Testis (tissue), 3 donors: ENCODE data around the gene CFAP57. TPM values are rescaled to one million over a fixed set of nuclear protein-coding genes. Genes with fewer than 3 reads are reported as not detected.

ENCODE experiments used
- DNase-seq: peaks from one replicate; pipeline ENCODE4 v3.0.0-alpha.2; 2019
- H3K27ac ChIP-seq, 2 donors: fragments of 200-600 bp; sonication (generic); one replicate each; pipeline ENCODE4 v1.5.1; 2019
- H3K27me3 ChIP-seq: fragments of 200-600 bp; sonication (generic); one replicate; pipeline ENCODE4 v1.5.1; 2019
- H3K36me3 ChIP-seq: fragments of 200-600 bp; sonication (generic); one replicate; pipeline ENCODE4 v1.5.1; 2017; ENCODE audit warnings: low read depth; ENCODE audit errors: missing control alignments
- H3K4me1 ChIP-seq: fragments of 200-600 bp; sonication (generic); one replicate; pipeline ENCODE4 v1.5.1; 2019
- H3K4me3 ChIP-seq, 2 donors: fragments of 200-600 bp; sonication (generic); one replicate each; pipeline ENCODE4 v1.5.1; 2017 to 2019
- H3K9me3 ChIP-seq: fragments of 200-600 bp; sonication (generic); one replicate; pipeline ENCODE4 v1.5.1; 2017
- CTCF ChIP-seq, 3 experiments: fragments of 450-650 bp in 2 of 3; fragments of 200-600 bp in 1 of 3; sonication (generic) in 1 of 3; IDR thresholded peaks; one replicate each; pipeline ENCODE4 v1.5.1; 2016 to 2019; ENCODE audit warnings: antibody characterized with exemption in 3 of 3, mild to moderate bottlenecking in 2 of 3, moderate library complexity in 1 of 3
- POLR2A ChIP-seq: fragments of 450-650 bp; IDR thresholded peaks from one replicate; pipeline ENCODE4 v1.6.1; 2017; ENCODE audit warnings: antibody characterized with exemption, mild to moderate bottlenecking, moderate library complexity
- WGBS, 2 donors: methylation state at CpG; one replicate each; pipeline ENCODE4 v1.1.5; 2018; 5-methylcytosine and 5-hydroxymethylcytosine counted together
- intact Hi-C: fragments of 100-400 bp; cut with DNase I; formaldehyde crosslinking; loops from one replicate; pipeline ENCODE4 v1.15.1; 2023; ENCODE audit warnings: low total_unique reads
- polyA plus RNA-seq: library from polyadenylated mRNA; stranded (reverse); fragments of 350-450 nt; fragmentation: Illumina TruSeq; extraction: RNeasy Lipid Tissue Mini Kit (QIAGEN cat#74804); gene quantifications from one replicate; pipeline ENCODE4 v1.2.3, GENCODE V29; 2014; ENCODE audit warnings: low read depth, low replicate concordance; ENCODE audit not compliant: insufficient read depth
- total RNA-seq, 2 donors: library from RNA; depleted of rRNA; stranded (reverse); fragments of >200 nt; gene quantifications; one replicate each; pipeline ENCODE4 v1.2.3, GENCODE V29; 2016

The CFAP57 gene
- total and polyA plus RNA-seq, 3 donors from 2014 or later, result 16.6 to 38.7 (median 22.9) TPM

DNA sequence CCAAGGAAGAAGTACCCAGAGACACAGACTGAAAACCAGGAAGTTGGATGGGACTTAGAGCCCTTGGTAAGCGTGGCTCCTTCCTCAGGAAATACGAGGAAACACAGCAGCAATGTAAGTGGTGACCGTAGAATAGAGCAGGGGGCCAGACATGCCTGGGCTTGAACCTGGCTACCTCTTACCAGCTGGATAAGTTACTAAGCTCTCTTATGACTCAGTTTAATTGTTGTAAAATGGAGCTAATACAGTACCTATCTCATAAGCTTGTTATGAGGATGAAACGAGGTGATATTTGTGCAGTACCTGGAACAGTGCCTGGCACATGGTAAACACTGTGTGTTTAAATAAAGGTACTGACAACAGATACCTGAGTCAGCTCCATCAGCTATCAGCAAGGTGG lies 19.3 kb upstream of the CFAP57 start:
- intact Hi-C loops, result no loop called here

DNA sequence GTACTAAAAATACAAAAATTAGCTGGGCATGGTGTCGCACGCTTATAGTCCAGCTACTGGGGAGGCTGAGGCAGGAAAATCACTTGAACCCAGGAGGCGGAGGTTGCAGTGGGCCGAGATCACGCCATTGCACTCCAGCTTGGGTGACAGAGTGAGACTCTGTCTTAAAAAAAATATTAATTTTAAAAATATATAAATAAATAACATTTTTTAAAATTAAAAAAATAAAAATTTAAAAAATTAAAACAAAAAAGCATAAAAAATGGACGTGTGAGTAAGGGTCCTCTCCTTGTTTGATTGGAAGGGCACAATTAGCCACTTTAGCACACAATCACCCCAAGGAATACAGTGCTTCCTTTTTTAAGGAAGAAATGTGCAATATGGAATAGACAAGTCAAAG lies 18.7 kb upstream of the CFAP57 start:
- WGBS, 2 donors, result 92 to 93% methylated on average over 6 of the region's 6 CpGs
- DNase-seq, result no peak

More for the DNA sequence above, 19.3 kb upstream of the CFAP57 start:
- no peak for TF ChIP-seq CTCF (IDR thresholded peaks at IDR 0.05)
- TF ChIP-seq POLR2A, result no peak
- no peaks in the 10 kb centered on the region for H3K4me1 ChIP-seq
- DNase-seq, result no peak
- H3K27ac ChIP-seq, result no peak overlapping the region
- WGBS, 2 donors, result 69 to 83% methylated on average over 4 of the region's 4 CpGs
- H3K4me3 ChIP-seq, result no peak overlapping the region
- H3K27me3 ChIP-seq, result no peaks in the 10 kb centered on the region
- H3K9me3 ChIP-seq, result no peaks in the 10 kb centered on the region
- no peaks in the 10 kb centered on the region for H3K36me3 ChIP-seq

GRCh38 chr1:43156026-43156425 lies 16.1 kb upstream of the CFAP57 start:
- no peaks in the 10 kb centered on the region for H3K27me3 ChIP-seq
- no peak for TF ChIP-seq POLR2A
- TF ChIP-seq CTCF (IDR thresholded peaks at IDR 0.05), result no peak
- H3K9me3 ChIP-seq, result no peaks in the 10 kb centered on the region
- intact Hi-C loops, result no loop called here
- H3K4me3 ChIP-seq, result no peak overlapping the region
- no peak overlapping the region for H3K27ac ChIP-seq
- no peak for DNase-seq
- no peaks in the 10 kb centered on the region for H3K4me1 ChIP-seq
- WGBS, 2 donors, result 88 to 90% methylated on average over 7 of the region's 7 CpGs
- H3K36me3 ChIP-seq, result no peaks in the 10 kb centered on the region

More for the DNA sequence above, 18.7 kb upstream of the CFAP57 start:
- Histone ChIP-seq H3K4me1 (no peaks in the 10 kb centered on the region), H3K36me3 (no peaks in the 10 kb centered on the region), H3K27ac (no peak overlapping the region), H3K4me3 (no peak overlapping the region), H3K9me3 (no peaks in the 10 kb centered on the region), H3K27me3 (no peaks in the 10 kb centered on the region)
- TF ChIP-seq POLR2A, result no peak
- no peak for TF ChIP-seq CTCF (IDR thresholded peaks at IDR 0.05)
- intact Hi-C loops, result no loop called here

DNA sequence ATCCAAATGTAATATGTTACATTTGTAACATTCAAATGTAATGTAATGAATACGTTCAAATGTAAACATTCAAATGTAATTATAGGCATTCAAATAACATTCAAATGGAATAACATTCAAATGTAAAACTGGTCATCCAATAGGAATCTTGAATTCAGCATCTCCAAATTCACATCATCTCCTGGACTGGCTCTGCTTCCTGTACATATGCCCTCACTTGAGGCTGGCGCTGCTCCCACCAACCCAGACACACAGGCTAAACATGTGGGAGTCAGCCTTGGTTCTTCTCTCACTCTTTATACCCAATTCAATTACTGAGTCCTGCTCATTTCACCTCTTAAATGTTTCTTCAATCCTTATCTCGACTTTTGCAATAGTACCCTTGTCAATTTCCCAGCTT lies 7.0 kb upstream of the CFAP57 start:
- TF ChIP-seq CTCF (IDR thresholded peaks at IDR 0.05), result no peak
- no peak for TF ChIP-seq POLR2A
- intact Hi-C loops, result no loop called here
- Histone ChIP-seq H3K9me3 (no peaks in the 10 kb centered on the region), H3K4me1 (no peaks in the 10 kb centered on the region), H3K27me3 (no peaks in the 10 kb centered on the region), H3K36me3 (no peaks in the 10 kb centered on the region), H3K27ac (no peak overlapping the region), H3K4me3 (no peak overlapping the region)
- no peak for DNase-seq
- 87 to 88% methylated on average over 3 of the region's 3 CpGs for WGBS, 2 donors

- WGBS, 2 donors, result 92 to 97% methylated on average over 5 of the region's 5 CpGs
- intact Hi-C loops, result no loop called here
- TF ChIP-seq POLR2A (no peak), CTCF (IDR thresholded peaks at IDR 0.05) (no peak)
- Histone ChIP-seq H3K36me3 (no peaks in the 10 kb centered on the region), H3K27ac (no peak overlapping the region), H3K9me3 (no peaks in the 10 kb centered on the region), H3K4me3 (no peak overlapping the region), H3K27me3 (no peaks in the 10 kb centered on the region), H3K4me1 (no peaks in the 10 kb centered on the region)
- no peak for DNase-seq
Measured at GRCh38 chr1:43165765-43166164, 6.4 kb upstream of the CFAP57 start.
